HUDEP-2 (cell line): ENCODE results near the gene BRPF1.

ENCODE experiments used
- DNase-seq, 76 experiments: peaks; one replicate each; lab custom pipeline; 2025; ENCODE audit not compliant: unreplicated experiment in 76 of 76; lab: John Stamatoyannopoulos, UW

Gene BRPF1

GRCh38 chr3:9700536-9700935, 31.0 kb upstream of the BRPF1 start:
- DNase-seq: no peak

- DNase-seq: no peak
Measured at GRCh38 chr3:9701006-9701405, 30.5 kb upstream of the BRPF1 start.

- DNase-seq: no peak
Measured at GRCh38 chr3:9701711-9702110, 29.8 kb upstream of the BRPF1 start.

GRCh38 chr3:9703240-9703639, 28.3 kb upstream of the BRPF1 start:
- no peak for DNase-seq

- DNase-seq: no peak
Measured at GRCh38 chr3:9703736-9704346, 27.7 kb upstream of the BRPF1 start, which contains the start of gene CPNE9. TSS of gene CPNE9 (plus strand) at chr3:9703833. CDS start at chr3:9703997, 164 bp downstream.

- peak in 17 of 76 experiments; percentile 5 to 42 (median 14) for DNase-seq
Measured at GRCh38 chr3:9704347-9705322, 26.9 kb upstream of the BRPF1 start.

GRCh38 chr3:9710174-9710739, 21.3 kb upstream of the BRPF1 start:
- no peak for DNase-seq

GRCh38 chr3:9712415-9712814, 19.1 kb upstream of the BRPF1 start:
- no peak for DNase-seq

- DNase-seq: no peak
Measured at GRCh38 chr3:9713142-9713541, 18.4 kb upstream of the BRPF1 start.

GRCh38 chr3:9715136-9715535, 16.4 kb upstream of the BRPF1 start:
- peak in 15 of 76 experiments; percentile 7 to 33 (median 14) for DNase-seq

- peak in 73 of 76 experiments; percentile 18 to 90 (median 76) for DNase-seq
Measured at GRCh38 chr3:9715764-9716437, 15.6 kb upstream of the BRPF1 start.

GRCh38 chr3:9716801-9717555, 14.6 kb upstream of the BRPF1 start:
- DNase-seq: no peak

- DNase-seq: no peak
Measured at GRCh38 chr3:9717563-9717962, 14.0 kb upstream of the BRPF1 start.

- DNase-seq: no peak
Measured at GRCh38 chr3:9718118-9718517, 13.4 kb upstream of the BRPF1 start.

GRCh38 chr3:9721015-9721699, 10.4 kb upstream of the BRPF1 start:
- no peak for DNase-seq

GRCh38 chr3:9721700-9722060, 9.9 kb upstream of the BRPF1 start:
- no peak for DNase-seq

GRCh38 chr3:9725775-9726515, 5.6 kb upstream of the BRPF1 start:
- DNase-seq: no peak

- peak in 36 of 76 experiments; percentile 5 to 71 (median 32) for DNase-seq
Measured at GRCh38 chr3:9727041-9727595, 4.4 kb upstream of the BRPF1 start.

- no peak for DNase-seq
Measured at GRCh38 chr3:9727743-9728142, 3.8 kb upstream of the BRPF1 start.
